ENCODE results near the gene FBXL7.

DNA sequence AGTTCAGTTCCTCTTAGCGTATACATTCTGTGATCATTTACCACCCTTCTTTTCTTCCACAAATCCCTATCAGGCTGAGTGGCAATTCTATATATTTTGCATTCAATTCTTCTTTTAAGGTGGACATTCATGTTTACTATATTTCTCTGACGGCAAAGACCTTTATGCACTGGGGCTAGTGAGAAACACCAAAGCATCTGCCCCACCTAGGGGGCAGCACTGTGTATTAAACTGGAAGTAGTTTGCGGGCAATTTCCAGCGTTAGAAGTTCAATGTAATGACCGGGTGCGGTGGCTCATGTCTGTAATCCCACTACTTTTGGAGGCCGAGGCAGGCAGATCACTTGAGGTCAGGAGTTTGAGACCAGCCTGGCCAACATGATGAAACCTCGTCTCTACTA, 27.9 kb upstream of the FBXL7 start:
- TF ChIP-seq, protein P1, sequence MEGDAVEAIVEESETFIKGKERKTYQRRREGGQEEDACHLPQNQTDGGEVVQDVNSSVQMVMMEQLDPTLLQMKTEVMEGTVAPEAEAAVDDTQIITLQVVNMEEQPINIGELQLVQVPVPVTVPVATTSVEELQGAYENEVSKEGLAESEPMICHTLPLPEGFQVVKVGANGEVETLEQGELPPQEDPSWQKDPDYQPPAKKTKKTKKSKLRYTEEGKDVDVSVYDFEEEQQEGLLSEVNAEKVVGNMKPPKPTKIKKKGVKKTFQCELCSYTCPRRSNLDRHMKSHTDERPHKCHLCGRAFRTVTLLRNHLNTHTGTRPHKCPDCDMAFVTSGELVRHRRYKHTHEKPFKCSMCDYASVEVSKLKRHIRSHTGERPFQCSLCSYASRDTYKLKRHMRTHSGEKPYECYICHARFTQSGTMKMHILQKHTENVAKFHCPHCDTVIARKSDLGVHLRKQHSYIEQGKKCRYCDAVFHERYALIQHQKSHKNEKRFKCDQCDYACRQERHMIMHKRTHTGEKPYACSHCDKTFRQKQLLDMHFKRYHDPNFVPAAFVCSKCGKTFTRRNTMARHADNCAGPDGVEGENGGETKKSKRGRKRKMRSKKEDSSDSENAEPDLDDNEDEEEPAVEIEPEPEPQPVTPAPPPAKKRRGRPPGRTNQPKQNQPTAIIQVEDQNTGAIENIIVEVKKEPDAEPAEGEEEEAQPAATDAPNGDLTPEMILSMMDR (IDR thresholded peaks at IDR 0.05; ENCODE audit: poor library complexity, severe bottlenecking), result no peak
- TF ChIP-seq POLR2AphosphoS5 (IDR thresholded peaks at IDR 0.05) (no peak), EZH2 (IDR thresholded peaks at IDR 0.05; ENCODE audit: borderline replicate concordance, insufficient read depth, low read length, poor library complexity, severe bottlenecking) (no peak), RAD21 (conservative IDR thresholded peaks at IDR 0.05) (no peak)
